ENCODE data around the gene FRMD8. TPM values are rescaled to one million over a fixed set of nuclear protein-coding genes. Genes with fewer than 3 reads are reported as not detected.

The FRMD8 gene
- total and polyA plus RNA-seq, 9 of the 15 experiments (the other 6 are each of a cell fraction or from before 2014, with no cell fraction given), result 4.5 to 54.5 (median 15.8) TPM

GRCh38 chr11:65445604-65446445 lies 59.4 kb downstream of the FRMD8 start (continued):
- TF ChIP-seq FOXP1 (CRISPR knock-in tag; IDR thresholded peaks at IDR 0.05) (no peak), HDAC1 (IDR thresholded peaks at IDR 0.05) (no peak), RBM22 (IDR thresholded peaks at IDR 0.05; ENCODE audit: low read depth, low read length, poor library complexity, severe bottlenecking) (peak; percentile 90), ATF3 (IDR thresholded peaks at IDR 0.05) (no peak), ATF3 (CRISPR knock-in tag; conservative IDR thresholded peaks at IDR 0.05) (no peak), NONO (IDR thresholded peaks at IDR 0.05; ENCODE audit: low read depth in 2 of 2, low read length in 1 of 2) (peak in 1 of 2 experiments; percentile 10; a peak in 1 of 4 replicates), EZH2 (IDR thresholded peaks at IDR 0.05; ENCODE audit: borderline replicate concordance, low read depth, low read length) (no peak), HNRNPLL (IDR thresholded peaks at IDR 0.05; ENCODE audit: low read depth, low read length, poor library complexity, severe bottlenecking) (no peak), SUPT5H (IDR thresholded peaks at IDR 0.05) (peak; percentile 48), CREM (IDR thresholded peaks at IDR 0.05; ENCODE audit: low read depth) (0 out of 2 replicates have a peak, but pooled peaks have one; percentile 1), THAP7 (CRISPR knock-in tag; IDR thresholded peaks at IDR 0.05) (no peak), E2F6 (IDR thresholded peaks at IDR 0.05; ENCODE audit: borderline replicate concordance in 1 of 2, extremely low read depth in 1 of 2, insufficient read depth in 1 of 2, insufficient read length in 1 of 2, low read depth in 1 of 2, low read length in 1 of 2, poor library complexity in 1 of 2, severe bottlenecking in 1 of 2) (no peak), ZNF384 (IDR thresholded peaks at IDR 0.05; ENCODE audit: low read depth, low read length) (no peak), CTBP1 (IDR thresholded peaks at IDR 0.05; ENCODE audit: borderline replicate concordance) (peak; percentile 69; the same call in 1 of the 2 replicates), RBM15 (IDR thresholded peaks at IDR 0.05; ENCODE audit: insufficient read depth, low read length) (no peak), ELF4 (CRISPR knock-in tag; IDR thresholded peaks at IDR 0.05) (no peak), TARDBP (IDR thresholded peaks at IDR 0.05) (0 out of 2 replicates have a peak, but pooled peaks have one; percentile 16), CHD4 (IDR thresholded peaks at IDR 0.05; ENCODE audit: insufficient read depth, insufficient replicate concordance, low read depth, low read length, poor library complexity, severe bottlenecking) (no peak), NFRKB (IDR thresholded peaks at IDR 0.05; ENCODE audit: low read depth) (no peak), SP1 (CRISPR knock-in tag; IDR thresholded peaks at IDR 0.05) (peak; percentile 46; the same call in 1 of the 2 replicates), ZNF274 (IDR thresholded peaks at IDR 0.05; ENCODE audit: borderline replicate concordance, low read depth, low read length) (no peak)
- TF ChIP-seq, protein P1, sequence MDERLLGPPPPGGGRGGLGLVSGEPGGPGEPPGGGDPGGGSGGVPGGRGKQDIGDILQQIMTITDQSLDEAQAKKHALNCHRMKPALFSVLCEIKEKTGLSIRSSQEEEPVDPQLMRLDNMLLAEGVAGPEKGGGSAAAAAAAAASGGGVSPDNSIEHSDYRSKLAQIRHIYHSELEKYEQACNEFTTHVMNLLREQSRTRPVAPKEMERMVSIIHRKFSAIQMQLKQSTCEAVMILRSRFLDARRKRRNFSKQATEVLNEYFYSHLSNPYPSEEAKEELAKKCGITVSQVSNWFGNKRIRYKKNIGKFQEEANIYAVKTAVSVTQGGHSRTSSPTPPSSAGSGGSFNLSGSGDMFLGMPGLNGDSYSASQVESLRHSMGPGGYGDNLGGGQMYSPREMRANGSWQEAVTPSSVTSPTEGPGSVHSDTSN (CRISPR knock-in tag; IDR thresholded peaks at IDR 0.05; ENCODE audit: low read depth), result no peak
- TF ChIP-seq, protein P1 (tag; conservative IDR thresholded peaks at IDR 0.05; ENCODE audit: low read depth), result 0 out of 2 replicates have a peak, but pooled peaks have one; percentile 31

All from K562 (cell line).